BLaER1 (cell line): ENCODE measurements around the gene KIFBP.
"Not testable (repeated sequence)": the region's sequence is repeated elsewhere in the genome, so short reads cannot be mapped to it uniquely, and the experiment has no call there.

Experiments
- H3K27ac ChIP-seq: shearing (Covaris generic); formaldehyde crosslinking; 2 replicates; pipeline ENCODE4 v1.8.1; 2022
- H3K27me3 ChIP-seq: shearing (Covaris generic); formaldehyde crosslinking; 2 replicates; pipeline ENCODE4 v1.8.1; 2022
- H3K36me3 ChIP-seq: shearing (Covaris generic); formaldehyde crosslinking; 2 replicates; pipeline ENCODE4 v1.8.1; 2022
- H3K4me1 ChIP-seq: shearing (Covaris generic); formaldehyde crosslinking; 2 replicates; pipeline ENCODE4 v1.8.1; 2022
- H3K4me2 ChIP-seq: shearing (Covaris generic); formaldehyde crosslinking; 2 replicates; pipeline ENCODE4 v1.8.1; 2022
- H3K4me3 ChIP-seq: shearing (Covaris generic); formaldehyde crosslinking; 2 replicates; pipeline ENCODE4 v1.8.1; 2022
- H3K9ac ChIP-seq: shearing (Covaris generic); formaldehyde crosslinking; 2 replicates; pipeline ENCODE4 v1.8.1; 2022
- H3K9me3 ChIP-seq: shearing (Covaris generic); formaldehyde crosslinking; 2 replicates; pipeline ENCODE4 v1.8.1; 2022
- H4K20me1 ChIP-seq: shearing (Covaris generic); formaldehyde crosslinking; 2 replicates; pipeline ENCODE4 v1.8.1; 2022
- Cebpa-rat ChIP-seq: shearing (Covaris generic); IDR thresholded peaks from 2 replicates; pipeline ENCODE4 v1.8.1; 2022

The KIFBP gene

DNA sequence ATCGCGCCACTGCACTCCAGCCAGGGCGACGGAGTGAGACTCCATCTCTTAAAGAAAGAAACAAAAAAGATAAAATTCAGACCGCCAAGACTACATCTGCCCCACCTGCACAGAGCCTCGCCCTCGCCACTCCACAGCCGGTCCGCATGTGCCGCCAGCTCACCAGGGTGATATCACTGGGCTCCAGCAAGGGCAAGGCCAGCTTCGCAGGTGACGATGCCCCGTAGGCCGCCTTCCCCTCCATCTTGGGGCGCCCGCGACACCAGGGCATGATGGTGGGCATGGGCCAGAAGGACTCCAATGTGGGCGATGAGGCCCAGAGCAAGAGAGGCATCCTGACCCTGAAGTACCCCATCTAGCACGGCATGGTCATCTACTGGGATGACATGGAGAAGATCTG is 34.0 kb downstream of the KIFBP start:
- Histone ChIP-seq H3K4me2 (no peak overlapping the region), H3K36me3 (0 out of 2 replicates have a peak, but pooled peaks cover 8% of the 10 kb centered on the region), H3K4me3 (no peak overlapping the region), H3K27ac (no peak overlapping the region), H3K27me3 (no peaks in the 10 kb centered on the region), H4K20me1 (no peaks in the 10 kb centered on the region), H3K4me1 (no peaks in the 10 kb centered on the region), H3K9me3 (no peaks in the 10 kb centered on the region), H3K9ac (no peak overlapping the region)
- TF ChIP-seq Cebpa-rat = no peak

DNA sequence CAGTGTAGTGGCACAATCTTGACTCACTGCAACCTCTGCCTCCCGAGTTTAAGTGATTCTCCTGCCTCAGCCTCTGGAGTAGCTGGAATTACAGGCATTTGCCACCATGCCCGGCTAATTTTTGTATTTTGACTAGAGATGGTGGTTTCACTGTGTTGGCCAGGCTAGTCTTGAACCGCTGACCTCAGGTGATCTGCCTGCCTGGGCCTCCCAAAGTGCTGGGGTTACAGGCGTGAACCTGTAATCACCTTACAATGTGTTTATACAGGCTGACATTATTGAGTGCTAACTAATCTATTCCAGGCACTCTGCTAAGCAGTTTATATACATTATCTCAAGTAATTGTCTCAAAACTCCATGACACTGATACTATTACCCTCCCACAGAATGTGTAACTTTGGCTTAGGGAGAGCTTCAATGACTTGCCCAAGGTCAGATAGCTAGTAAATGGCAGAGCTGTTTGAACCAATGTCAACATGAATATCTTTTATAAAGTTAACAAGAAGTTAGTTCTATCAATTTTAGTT is 36.8 kb downstream of the KIFBP start:
- TF ChIP-seq Cebpa-rat = no peak
- Histone ChIP-seq H3K4me1 (no peaks in the 10 kb centered on the region), H3K27ac (no peak overlapping the region), H3K4me3 (no peak overlapping the region), H3K9ac (no peak overlapping the region), H3K36me3 (no peaks in the 10 kb centered on the region; the same call in 1 of the 2 replicates), H4K20me1 (no peaks in the 10 kb centered on the region), H3K9me3 (peaks cover 12% of the 10 kb centered on the region), H3K4me2 (no peak overlapping the region), H3K27me3 (no peaks in the 10 kb centered on the region)

DNA sequence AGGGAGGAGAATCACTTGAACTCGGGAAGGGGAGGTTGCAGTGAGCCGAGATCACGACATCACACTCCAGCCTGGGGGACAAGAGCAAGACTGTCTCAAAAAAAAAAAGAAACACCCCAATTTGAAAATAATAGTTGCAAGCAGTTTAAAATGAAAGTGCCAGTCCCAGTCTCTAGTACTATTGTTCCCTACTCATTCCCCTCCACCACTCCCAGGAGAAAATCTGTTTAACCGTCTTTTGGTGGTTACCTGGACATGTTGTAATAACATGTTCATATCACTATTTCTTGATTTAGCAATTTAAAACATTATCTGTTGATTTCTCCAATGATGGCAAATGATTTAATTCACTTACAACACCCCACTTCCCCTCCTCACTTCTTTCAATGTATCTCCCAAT is 44.7 kb downstream of the KIFBP start:
- no peaks in the 10 kb centered on the region for H3K27me3 ChIP-seq
- H3K36me3 ChIP-seq = no peaks in the 10 kb centered on the region; the same call in 1 of the 2 replicates
- H3K4me2 ChIP-seq = no peak overlapping the region
- H3K27ac ChIP-seq = no peak overlapping the region
- H3K9me3 ChIP-seq = peaks cover 24% of the 10 kb centered on the region
- no peak overlapping the region for H3K9ac ChIP-seq
- TF ChIP-seq Cebpa-rat = no peak
- H3K4me1 ChIP-seq = no peaks in the 10 kb centered on the region
- no peaks in the 10 kb centered on the region for H4K20me1 ChIP-seq
- no peak overlapping the region for H3K4me3 ChIP-seq

DNA sequence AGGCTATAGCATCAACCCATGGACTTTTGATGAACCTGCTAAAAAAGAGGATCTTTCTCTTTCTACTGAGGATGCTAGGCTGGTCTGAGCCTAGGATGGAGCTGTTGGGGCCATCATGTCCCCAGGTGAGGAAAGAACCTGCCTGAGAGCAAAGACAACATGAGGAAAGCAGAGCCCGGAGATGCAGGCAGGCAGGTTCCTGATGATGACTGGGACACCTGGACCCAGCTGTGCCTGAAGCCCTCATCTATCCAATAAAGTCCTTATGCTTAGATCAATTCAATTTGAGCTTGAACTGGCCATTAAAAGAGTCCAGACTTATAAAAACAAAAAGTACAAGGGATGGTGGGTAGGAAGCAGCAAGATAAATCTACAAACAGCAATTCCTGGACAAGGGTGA is 48.9 kb downstream of the KIFBP start:
- no peak for TF ChIP-seq Cebpa-rat

DNA sequence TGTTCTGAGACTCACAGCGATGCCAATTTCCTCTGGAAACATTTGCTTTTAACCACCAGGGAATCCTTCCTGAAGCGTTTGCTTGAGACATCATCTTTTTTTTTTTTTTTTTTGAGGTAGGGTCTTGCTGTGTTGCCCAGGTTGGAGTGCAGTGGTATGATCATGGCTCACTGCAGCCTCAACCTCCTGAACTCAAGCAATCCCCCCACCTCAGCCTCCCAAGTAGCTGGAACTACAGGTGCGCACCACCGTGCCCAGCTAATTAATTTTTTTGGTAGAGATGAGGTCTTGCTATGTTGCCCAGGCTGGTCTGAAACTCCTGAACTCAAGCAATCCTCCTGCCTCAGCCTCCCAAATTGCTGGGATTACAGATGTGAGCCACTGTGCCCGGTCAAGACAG is 52.3 kb downstream of the KIFBP start:
- not testable (repeated sequence) for H3K27me3 ChIP-seq, H3K4me1 ChIP-seq, H3K27ac ChIP-seq, H3K4me2 ChIP-seq, H3K36me3 ChIP-seq, H4K20me1 ChIP-seq, H3K9me3 ChIP-seq, H3K9ac ChIP-seq, H3K4me3 ChIP-seq

More for the DNA sequence above, 48.9 kb downstream of the KIFBP start:
- no peaks in the 10 kb centered on the region for H3K36me3 ChIP-seq
- H4K20me1 ChIP-seq = no peaks in the 10 kb centered on the region
- H3K27ac ChIP-seq = no peak overlapping the region
- no peak overlapping the region for H3K4me2 ChIP-seq
- no peaks in the 10 kb centered on the region for H3K9me3 ChIP-seq
- no peak overlapping the region for H3K4me3 ChIP-seq
- H3K27me3 ChIP-seq = no peaks in the 10 kb centered on the region
- H3K4me1 ChIP-seq = no peaks in the 10 kb centered on the region
- H3K9ac ChIP-seq = no peak overlapping the region

DNA sequence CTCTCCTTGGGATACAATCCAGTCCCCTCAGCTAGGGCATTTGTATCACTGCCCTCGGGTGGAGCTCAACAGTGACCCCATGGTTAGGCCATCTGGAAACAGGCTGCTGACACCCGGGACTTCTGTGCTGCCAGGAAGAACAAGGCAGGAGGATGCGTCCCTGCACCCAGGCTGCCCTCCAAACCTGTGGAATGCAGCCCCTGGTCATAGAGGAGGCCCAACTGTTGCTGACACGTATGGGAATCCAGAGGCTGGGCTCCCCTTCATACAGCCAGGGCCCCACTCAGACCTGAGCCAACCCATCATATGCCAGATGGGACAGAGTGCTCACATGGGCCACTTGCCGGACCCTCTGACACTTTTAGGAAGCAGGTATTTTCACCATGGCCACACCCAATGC is 53.8 kb downstream of the KIFBP start:
- H3K9ac ChIP-seq = no peak overlapping the region
- H3K4me2 ChIP-seq = no peak overlapping the region
- H3K4me1 ChIP-seq = peaks cover 8% of the 10 kb centered on the region
- H4K20me1 ChIP-seq = no peaks in the 10 kb centered on the region
- TF ChIP-seq Cebpa-rat = no peak
- no peak overlapping the region for H3K4me3 ChIP-seq
- no peaks in the 10 kb centered on the region for H3K36me3 ChIP-seq
- H3K27ac ChIP-seq = no peak overlapping the region
- no peaks in the 10 kb centered on the region for H3K27me3 ChIP-seq
- H3K9me3 ChIP-seq = no peaks in the 10 kb centered on the region

DNA sequence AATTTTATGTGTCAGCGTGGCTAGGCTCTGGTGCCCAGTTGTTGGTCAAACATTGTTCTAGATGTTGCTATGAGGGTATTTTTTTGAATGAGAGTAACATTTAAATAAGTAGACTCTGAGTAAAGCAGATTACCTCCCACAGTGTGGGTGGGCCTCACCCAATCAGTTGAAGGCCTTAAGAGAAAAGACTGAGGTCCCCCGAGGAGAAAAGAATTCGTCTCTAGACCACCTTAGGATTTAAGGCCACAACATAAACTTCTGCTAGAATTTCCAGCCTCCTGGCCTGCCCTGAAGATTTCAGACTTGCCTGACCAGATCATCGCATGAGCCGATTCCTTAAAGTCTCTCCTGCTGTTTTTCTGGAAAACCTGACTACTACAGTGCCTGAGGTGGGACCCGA is 54.2 kb downstream of the KIFBP start:
- H3K9ac ChIP-seq = no peak overlapping the region
- H4K20me1 ChIP-seq = no peaks in the 10 kb centered on the region
- H3K36me3 ChIP-seq = no peaks in the 10 kb centered on the region
- H3K9me3 ChIP-seq = no peaks in the 10 kb centered on the region
- no peak overlapping the region for H3K4me3 ChIP-seq
- no peak overlapping the region for H3K27ac ChIP-seq
- no peak for TF ChIP-seq Cebpa-rat
- no peak overlapping the region for H3K4me2 ChIP-seq
- peaks cover 8% of the 10 kb centered on the region for H3K4me1 ChIP-seq
- no peaks in the 10 kb centered on the region for H3K27me3 ChIP-seq

DNA sequence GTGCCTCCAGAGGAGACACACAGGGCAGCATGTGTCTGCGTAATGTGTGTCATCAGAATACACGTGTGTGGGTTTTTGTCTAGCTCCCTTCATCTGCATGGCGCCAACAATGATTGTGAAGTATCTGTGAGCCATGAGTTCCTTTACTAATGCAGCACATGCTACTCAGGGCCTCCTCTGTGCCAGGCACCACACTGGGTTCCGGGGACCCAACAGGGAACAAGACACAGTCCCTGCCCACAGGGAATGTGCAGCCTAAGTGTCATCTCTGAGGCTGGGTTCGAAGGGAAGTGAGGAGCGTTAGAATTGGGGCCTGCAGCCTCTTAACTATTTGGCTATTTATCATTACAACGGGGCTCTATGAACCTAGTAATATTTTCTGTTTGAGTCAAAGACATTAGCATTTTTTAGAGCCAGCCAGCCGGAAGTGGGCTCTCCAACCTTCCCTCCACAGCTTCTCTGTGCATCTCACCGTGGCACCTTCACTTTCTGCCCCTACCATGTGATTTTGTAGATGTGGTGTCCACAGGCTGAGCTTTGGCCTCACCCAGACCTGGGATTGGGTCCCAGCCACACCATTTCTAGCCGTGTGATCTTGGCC is 55.4 kb downstream of the KIFBP start:
- TF ChIP-seq Cebpa-rat = no peak
- no peaks in the 10 kb centered on the region for H3K27me3 ChIP-seq
- no peak overlapping the region for H3K9ac ChIP-seq
- no peaks in the 10 kb centered on the region for H3K36me3 ChIP-seq
- no peak overlapping the region for H3K4me3 ChIP-seq
- H3K4me2 ChIP-seq = no peak overlapping the region
- no peaks in the 10 kb centered on the region for H4K20me1 ChIP-seq
- no peaks in the 10 kb centered on the region for H3K9me3 ChIP-seq
- H3K27ac ChIP-seq = no peak overlapping the region
- peaks cover 8% of the 10 kb centered on the region for H3K4me1 ChIP-seq

DNA sequence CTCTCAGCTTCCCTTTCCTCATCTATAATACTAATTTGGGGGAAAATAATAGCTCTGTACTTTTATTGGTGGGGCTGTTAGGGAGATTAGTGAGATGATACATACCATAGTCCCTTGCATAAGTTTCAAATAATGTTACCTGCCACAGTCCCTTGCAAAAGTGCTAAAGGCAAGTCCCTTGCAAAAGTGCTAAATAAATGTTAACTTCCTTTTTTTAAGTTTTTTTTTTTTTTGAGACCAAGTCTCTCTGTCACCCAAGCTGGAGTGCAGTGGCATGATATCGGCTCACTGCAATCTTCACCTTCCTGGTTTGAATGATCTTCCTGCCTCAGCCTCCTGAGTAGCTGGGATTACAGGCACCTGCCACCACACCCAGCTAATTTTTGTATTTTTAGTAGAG is 55.9 kb downstream of the KIFBP start:
- H3K4me3 ChIP-seq = no peak overlapping the region

DNA sequence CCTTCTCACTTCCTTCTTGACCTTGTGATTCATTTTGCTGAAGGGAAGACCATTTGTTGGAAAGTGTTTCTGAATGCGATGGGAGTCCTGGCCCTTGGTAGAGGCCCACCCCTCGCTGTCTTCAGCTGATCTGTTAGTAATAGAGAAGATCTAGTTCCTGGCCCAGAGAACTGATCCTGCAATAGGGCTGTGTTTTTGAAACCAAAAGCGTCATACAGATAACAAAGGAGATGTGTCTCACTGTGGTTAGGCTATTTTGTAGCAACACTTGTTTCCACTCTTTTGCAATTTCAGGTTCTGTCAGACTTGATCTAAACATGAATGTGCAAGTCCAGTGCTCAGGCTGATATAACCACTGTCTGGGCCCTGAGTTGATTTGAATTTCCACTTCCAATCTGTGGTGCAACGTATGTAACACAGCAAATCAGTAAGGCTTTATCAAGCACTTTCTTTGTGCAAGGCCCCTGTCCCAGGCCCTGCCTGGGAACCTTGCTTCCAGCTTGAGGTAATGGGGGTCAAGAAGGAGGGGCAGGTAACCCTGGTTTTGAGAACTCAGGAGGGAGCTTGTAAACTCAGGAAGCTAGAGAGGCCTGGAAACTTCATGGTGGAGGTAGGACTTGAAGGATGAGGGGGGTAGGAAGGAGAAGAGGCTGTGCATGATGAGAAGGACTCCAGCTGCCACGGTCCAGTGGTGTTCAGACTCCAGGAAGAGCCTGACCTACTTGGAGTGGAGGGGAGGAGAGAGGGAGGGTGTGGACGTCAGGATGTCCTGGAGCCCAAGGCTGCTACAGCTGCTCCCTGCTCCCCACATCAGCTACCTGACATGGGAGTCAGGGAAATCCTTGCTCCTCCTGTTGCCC is 57.1 kb downstream of the KIFBP start:
- Histone ChIP-seq H3K4me2 (0 out of 2 replicates have a peak overlapping the region, but pooled peaks have one; percentile 1), H3K27ac (no peak overlapping the region), H3K9ac (no peak overlapping the region)

More for the DNA sequence above, 55.9 kb downstream of the KIFBP start:
- no peak overlapping the region for H3K4me2 ChIP-seq
- no peak overlapping the region for H3K9ac ChIP-seq
- no peaks in the 10 kb centered on the region for H3K36me3 ChIP-seq
- no peaks in the 10 kb centered on the region for H3K27me3 ChIP-seq
- H3K27ac ChIP-seq = no peak overlapping the region
- TF ChIP-seq Cebpa-rat = no peak
- H4K20me1 ChIP-seq = no peaks in the 10 kb centered on the region
- no peaks in the 10 kb centered on the region for H3K9me3 ChIP-seq
- peaks cover 8% of the 10 kb centered on the region for H3K4me1 ChIP-seq

More for the DNA sequence above, 57.1 kb downstream of the KIFBP start:
- Histone ChIP-seq H3K27me3 (no peaks in the 10 kb centered on the region), H3K9me3 (no peaks in the 10 kb centered on the region), H3K36me3 (no peaks in the 10 kb centered on the region), H4K20me1 (no peaks in the 10 kb centered on the region), H3K4me3 (no peak overlapping the region), H3K4me1 (peaks cover 8% of the 10 kb centered on the region)
- TF ChIP-seq Cebpa-rat = no peak
